ENCODE measurements around the gene ELMO3. TPM values are rescaled to one million over a fixed set of nuclear protein-coding genes. Genes with fewer than 3 reads are reported as not detected.

Gene ELMO3
- total and polyA plus RNA-seq, 2 donors (not counting 3 experiments of a cell fraction or from before 2014, with no cell fraction given), result 3.9 to 5.7 TPM

GRCh38 chr16:67238806-67239470, 40.0 kb downstream of the ELMO3 start:
- peaks cover 32% of the 10 kb centered on the region for H3K4me1 ChIP-seq (ENCODE audit: control insufficient read depth, extremely low read depth, insufficient read depth, low read length)
- no peak for TF ChIP-seq MAX (IDR thresholded peaks at IDR 0.05; ENCODE audit: insufficient read depth, insufficient read length)
- TF ChIP-seq CTCF (IDR thresholded peaks at IDR 0.05; ENCODE audit: extremely low read depth in 1 of 2, insufficient read depth in 1 of 2, low read depth in 1 of 2, low read length in 2 of 2), result no peak
- TF ChIP-seq EZH2 (IDR thresholded peaks at IDR 0.05; ENCODE audit: borderline replicate concordance, low read depth, low read length, severe bottlenecking), result no peak
- no peak for TF ChIP-seq MYC (IDR thresholded peaks at IDR 0.05; ENCODE audit: low read depth, low read length)
- no peak for TF ChIP-seq POLR2A (IDR thresholded peaks at IDR 0.05; ENCODE audit: low read depth, low read length)
- no peak for TF ChIP-seq FOS (IDR thresholded peaks at IDR 0.05; ENCODE audit: borderline replicate concordance, insufficient read depth, low read length)
- no peak for TF ChIP-seq GATA2 (IDR thresholded peaks at IDR 0.05; ENCODE audit: insufficient read depth, insufficient read length, low read depth, low read length)
- TF ChIP-seq POLR2AphosphoS5 (IDR thresholded peaks at IDR 0.05; ENCODE audit: insufficient read depth, low read depth, low read length), result no peak
- TF ChIP-seq JUN (IDR thresholded peaks at IDR 0.05; ENCODE audit: borderline replicate concordance, insufficient read depth, insufficient read length, low read depth), result no peak
- H2AFZ ChIP-seq (ENCODE audit: low read depth, low read length), result no peak overlapping the region
- H3K36me3 ChIP-seq (ENCODE audit: control insufficient read depth in 2 of 2, extremely low read depth in 1 of 2, insufficient read depth in 2 of 2, low read length in 2 of 2), result peaks cover 11 to 52% of the 10 kb centered on the region in 2 experiments
- no peaks in the 10 kb centered on the region for H3K27me3 ChIP-seq (ENCODE audit: control insufficient read depth in 2 of 2, insufficient read depth in 2 of 2, low read length in 2 of 2)
- dilution Hi-C loops (cut with MboI; ENCODE audit: extremely low pct_ligation_motif_present, low sequenced_read_pairs) (no loop called here), intact Hi-C loops (cut with micrococcal nuclease) (no loop called here)
- no peaks in the 10 kb centered on the region for H3K9me3 ChIP-seq (replicated peaks; ENCODE audit: control insufficient read depth, insufficient read depth, low read length)
- POLR2A ChIA-PET, result no interaction called here
- H4K20me1 ChIP-seq (replicated peaks; ENCODE audit: control insufficient read depth, extremely low read depth, insufficient read depth, low read length), result no peaks in the 10 kb centered on the region
- H3K9ac ChIP-seq (replicated peaks; ENCODE audit: extremely low read depth, insufficient read depth, low read length), result no peak overlapping the region
- H3K4me3 ChIP-seq (replicated peaks in 1 of 3; ENCODE audit: insufficient read depth in 1 of 3, low read depth in 1 of 3, low read length in 3 of 3), result no peak overlapping the region
- CTCF ChIA-PET, result interaction anchor here (2.3 kb wide), 1 partner anchor 9 kb away, joined by 7 read pairs; the partner anchor contains the start of gene FHOD1
- H3K27ac ChIP-seq (ENCODE audit: insufficient read depth, low read depth, low read length), result no peak overlapping the region
- BruUV-seq (replicated peaks), result no TSS peak
- no peaks in the 10 kb centered on the region for H3K9me1 ChIP-seq (replicated peaks; ENCODE audit: control insufficient read depth, extremely low read depth, insufficient read depth, low read length)
- no peak for FAIRE-seq
- no peak for DNase-seq (ENCODE audit: low read depth, low spot score)
- H3K79me2 ChIP-seq (ENCODE audit: control insufficient read depth, insufficient read depth, low read length), result peaks cover 39% of the 10 kb centered on the region
- no peak overlapping the region for H3K4me2 ChIP-seq (ENCODE audit: insufficient read depth, low read length)

Data from endothelial cell of umbilical vein (primary cell).